A549 treated with GW870086 at 1 μM for 4 hours (cell line): Measurements from ENCODE around the gene XKR7. TPM values are rescaled to one million over a fixed set of nuclear protein-coding genes. Genes with fewer than 3 reads are reported as not detected.

Experiments
- total RNA-seq: library from RNA; stranded (reverse); fragments of 200-300 nt; extraction: Qiagen RNA extraction; gene quantifications from 5 replicates; pipeline ENCODE4 v1.2.3, GENCODE V29; 2022; ENCODE audit warnings: low read depth

Gene XKR7
- 0.01 TPM in 1 of 5 replicates, not detected in the others for total RNA-seq

GRCh38 chr20:31967830-31968249 lies at the start of gene XKR7:
Gene XKR7 (plus strand): TSS chr20:31968151. CDS start chr20:31968176, 25 bp downstream.

GRCh38 chr20:31951530-31952453 lies 16.2 kb upstream of the XKR7 start, which contains the start of gene PDRG1:
Gene PDRG1 (minus strand): TSS chr20:31952046. CDS start chr20:31951961, 85 bp downstream.

DNA sequence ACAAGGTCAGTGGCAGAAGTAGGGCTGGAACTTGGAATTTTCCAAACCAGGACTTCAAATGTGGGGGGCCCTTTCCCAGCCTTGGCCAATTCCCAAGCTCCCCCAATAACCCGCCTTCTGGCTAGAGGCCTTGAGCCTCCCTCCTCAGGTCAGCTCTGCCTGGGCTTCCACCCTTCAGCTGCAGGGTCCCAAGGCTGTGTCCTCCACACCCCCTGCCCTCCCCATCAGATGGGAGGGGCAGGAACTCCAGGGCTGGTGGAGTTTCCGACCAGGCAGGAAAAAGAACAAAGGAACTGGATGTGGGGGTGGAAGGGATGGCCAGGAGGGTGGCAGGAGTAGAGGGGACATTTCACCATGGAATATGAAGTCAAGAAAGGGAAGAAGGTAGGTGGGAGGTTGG lies 42.1 kb downstream of the XKR7 start, which contains the start of gene CCM2L:
CCM2L (plus strand) TSS at position 338 of the 400 bp plus-strand sequence; CDS start at position 355, 17 bp downstream.

DNA sequence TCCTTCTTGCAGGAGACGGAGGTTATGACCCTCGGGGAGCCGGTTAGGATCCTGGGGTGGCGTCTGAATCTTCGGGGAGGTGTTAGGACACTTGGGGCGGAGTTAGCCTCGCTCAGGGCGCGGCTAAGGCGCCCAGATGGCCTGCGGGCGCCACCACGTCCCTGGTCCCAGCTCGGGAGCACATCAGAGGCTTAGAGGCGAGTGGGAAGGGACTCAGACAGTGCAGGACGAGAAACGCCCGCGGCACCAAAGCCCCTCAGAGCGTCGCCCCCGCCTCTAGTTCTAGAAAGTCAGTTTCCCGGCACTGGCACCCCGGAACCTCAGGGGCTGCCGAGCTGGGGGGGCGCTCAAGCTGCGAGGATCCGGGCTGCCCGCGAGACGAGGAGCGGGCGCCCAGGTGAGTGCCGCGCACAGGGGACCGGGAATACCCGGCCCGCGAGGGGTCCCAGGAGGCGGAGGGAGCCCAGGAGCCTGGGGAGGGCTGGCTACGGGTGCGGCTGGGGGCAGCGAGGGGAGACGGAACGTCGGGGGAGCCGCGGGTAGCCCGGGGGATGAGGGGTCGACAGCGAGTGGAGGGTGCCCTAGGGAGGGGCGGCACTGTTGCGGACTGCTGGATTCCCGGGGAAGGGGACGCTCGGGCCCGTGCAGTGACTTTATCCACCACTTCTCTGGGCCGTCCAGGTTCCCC lies 84.3 kb downstream of the XKR7 start, which contains the start of gene HCK:
HCK (plus strand) TSS at position 153 of the 688 bp plus-strand sequence.

Other genes with a start within 250 kb of the XKR7 start
- gene BCL2L1, start 245.3 kb upstream of the XKR7 start, total RNA-seq = 255 to 281 TPM (median 270 TPM) in 5 replicates
- gene TPX2, start 228.9 kb upstream of the XKR7 start, total RNA-seq = 98.1 to 114 TPM (median 103 TPM) in 5 replicates
- gene MYLK2, start 148.8 kb upstream of the XKR7 start, total RNA-seq = 0.48 to 0.86 TPM (median 0.66 TPM) in 5 replicates
- 0.35 to 1.1 TPM (median 0.64 TPM) in 5 replicates for gene FOXS1, start 122.5 kb upstream of the XKR7 start, total RNA-seq
- 0.66 to 1.6 TPM (median 1.0 TPM) in 5 replicates for gene DUSP15, start 97.6 kb upstream of the XKR7 start, total RNA-seq
- 0.09 to 0.15 TPM in 2 of 5 replicates, not detected in the others for gene TTLL9, start 97.5 kb upstream of the XKR7 start, total RNA-seq
- gene PDRG1, start 16.1 kb upstream of the XKR7 start, total RNA-seq = 30.1 to 36.7 TPM (median 33.6 TPM) in 5 replicates
- gene CCM2L, start 42.3 kb downstream of the XKR7 start, total RNA-seq = 0.24 to 0.56 TPM (median 0.45 TPM) in 5 replicates
- 0.06 to 0.18 TPM (median 0.14 TPM) in 5 replicates for gene HCK, start 84.1 kb downstream of the XKR7 start, total RNA-seq
- gene TM9SF4, start 141.6 kb downstream of the XKR7 start, total RNA-seq = 33.4 to 37.6 TPM (median 36.7 TPM) in 5 replicates
- gene PLAGL2, start 239.6 kb downstream of the XKR7 start, total RNA-seq = 12.8 to 14.2 TPM (median 13.6 TPM) in 5 replicates
- gene POFUT1, start 239.7 kb downstream of the XKR7 start, total RNA-seq = 35.7 to 48.9 TPM (median 42.9 TPM) in 5 replicates